ENCODE results near the gene PDILT. TPM values are rescaled to one million over a fixed set of nuclear protein-coding genes. Genes with fewer than 3 reads are reported as not detected.

The PDILT gene
- total and polyA plus RNA-seq, 11 donors: not detected

DNA sequence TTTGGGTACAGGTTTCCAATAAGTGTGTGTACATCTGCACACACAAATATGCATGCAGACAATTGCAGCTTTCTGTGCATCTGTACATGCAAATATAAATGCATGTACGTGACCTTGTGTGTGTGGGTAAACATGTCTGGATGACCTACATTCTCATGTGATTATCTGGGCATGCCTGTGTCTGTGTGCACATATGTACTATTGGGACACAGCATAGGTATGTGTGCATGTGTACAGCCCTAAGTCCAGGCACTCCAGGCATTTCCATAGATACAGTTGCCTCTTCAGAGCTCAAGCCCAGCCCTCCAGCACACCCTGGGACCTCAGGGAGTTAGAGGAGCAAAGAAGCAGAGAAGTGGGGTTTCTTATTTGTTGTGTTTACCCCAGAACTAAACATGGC is 70.1 kb downstream of the PDILT start:
- Histone ChIP-seq H3K36me3 (no peaks in the 10 kb centered on the region), H3K4me1 (no peaks in the 10 kb centered on the region), H3K27me3 (peaks cover 0 to 27% (median 0%) of the 10 kb centered on the region in 9 donors), H3K4me3 (no peak overlapping the region), H3K27ac (no peak overlapping the region), H3K9me3 (no peaks in the 10 kb centered on the region)
- WGBS, 4 donors: 61 to 82% (median 67%) methylated on average over 1 of the region's 1 CpG
- ATAC-seq (no peak), DNase-seq (no peak)
- intact Hi-C loops (cut with DNase I): no loop called here
- TF ChIP-seq, protein P1, sequence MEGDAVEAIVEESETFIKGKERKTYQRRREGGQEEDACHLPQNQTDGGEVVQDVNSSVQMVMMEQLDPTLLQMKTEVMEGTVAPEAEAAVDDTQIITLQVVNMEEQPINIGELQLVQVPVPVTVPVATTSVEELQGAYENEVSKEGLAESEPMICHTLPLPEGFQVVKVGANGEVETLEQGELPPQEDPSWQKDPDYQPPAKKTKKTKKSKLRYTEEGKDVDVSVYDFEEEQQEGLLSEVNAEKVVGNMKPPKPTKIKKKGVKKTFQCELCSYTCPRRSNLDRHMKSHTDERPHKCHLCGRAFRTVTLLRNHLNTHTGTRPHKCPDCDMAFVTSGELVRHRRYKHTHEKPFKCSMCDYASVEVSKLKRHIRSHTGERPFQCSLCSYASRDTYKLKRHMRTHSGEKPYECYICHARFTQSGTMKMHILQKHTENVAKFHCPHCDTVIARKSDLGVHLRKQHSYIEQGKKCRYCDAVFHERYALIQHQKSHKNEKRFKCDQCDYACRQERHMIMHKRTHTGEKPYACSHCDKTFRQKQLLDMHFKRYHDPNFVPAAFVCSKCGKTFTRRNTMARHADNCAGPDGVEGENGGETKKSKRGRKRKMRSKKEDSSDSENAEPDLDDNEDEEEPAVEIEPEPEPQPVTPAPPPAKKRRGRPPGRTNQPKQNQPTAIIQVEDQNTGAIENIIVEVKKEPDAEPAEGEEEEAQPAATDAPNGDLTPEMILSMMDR (IDR thresholded peaks at IDR 0.05): no peak
- no peak for TF ChIP-seq POLR2A (IDR thresholded peaks at IDR 0.05)

GRCh38 chr16:20333120-20333519 is 71.4 kb downstream of the PDILT start:
- TF ChIP-seq POLR2A (IDR thresholded peaks at IDR 0.05): no peak
- TF ChIP-seq, protein P1 (IDR thresholded peaks at IDR 0.05): no peak
- no peaks in the 10 kb centered on the region for H3K36me3 ChIP-seq
- intact Hi-C loops (cut with DNase I): no loop called here
- H3K27ac ChIP-seq: no peak overlapping the region
- H3K4me3 ChIP-seq: no peak overlapping the region
- ATAC-seq: no peak
- H3K9me3 ChIP-seq: no peaks in the 10 kb centered on the region
- no peaks in the 10 kb centered on the region for H3K4me1 ChIP-seq
- 64 to 71% (median 64%) methylated on average over 5 of the region's 5 CpGs for WGBS, 4 donors
- DNase-seq: no peak
- peaks cover 0 to 20% (median 0%) of the 10 kb centered on the region in 9 donors for H3K27me3 ChIP-seq

- Histone ChIP-seq H3K4me3 (no peak overlapping the region), H3K27ac (no peak overlapping the region), H3K9me3 (no peaks in the 10 kb centered on the region), H3K36me3 (no peaks in the 10 kb centered on the region), H3K27me3 (peaks cover 0 to 20% (median 0%) of the 10 kb centered on the region in 9 donors), H3K4me1 (no peaks in the 10 kb centered on the region)
- DNase-seq: no peak
- no peak for ATAC-seq
- TF ChIP-seq POLR2A (IDR thresholded peaks at IDR 0.05): no peak
- TF ChIP-seq, protein P1 (IDR thresholded peaks at IDR 0.05): no peak
- intact Hi-C loops (cut with DNase I): no loop called here
- WGBS, 4 donors: 78 to 88% (median 82%) methylated on average over 8 of the region's 8 CpGs
Observed at GRCh38 chr16:20332411-20332810, 72.1 kb downstream of the PDILT start.

GRCh38 chr16:20331635-20332034 is 72.9 kb downstream of the PDILT start:
- DNase-seq (no peak), ATAC-seq (no peak)
- Histone ChIP-seq H3K4me1 (no peaks in the 10 kb centered on the region), H3K36me3 (no peaks in the 10 kb centered on the region), H3K27me3 (peaks cover 0 to 18% (median 0%) of the 10 kb centered on the region in 9 donors), H3K27ac (no peak overlapping the region), H3K9me3 (no peaks in the 10 kb centered on the region), H3K4me3 (no peak overlapping the region)
- 43 to 83% (median 78%) methylated on average over 1 to 5 of the region's 5 CpGs for WGBS, 4 donors
- TF ChIP-seq, protein P1 (IDR thresholded peaks at IDR 0.05): no peak
- TF ChIP-seq POLR2A (IDR thresholded peaks at IDR 0.05): no peak
- intact Hi-C loops (cut with DNase I): no loop called here
